Left ventricle myocardium inferior (tissue), 1 donor: ENCODE results near the gene MUC4. TPM values are rescaled to one million over a fixed set of nuclear protein-coding genes. Genes with fewer than 3 reads are reported as not detected.
A peak's percentile ranks its signal among the peaks of the same experiment; 100 is the strongest.
"Not testable (repeated sequence)": the region's sequence is repeated elsewhere in the genome, so short reads cannot be mapped to it uniquely, and the experiment has no call there.

Experiments
- DNase-seq: peaks from one replicate; pipeline ENCODE4 v3.0.0-alpha.2; 2020
- H3K27ac ChIP-seq: fragments of 200-600 bp; replicated peaks from 2 replicates; pipeline ENCODE4 v1.8.0; 2021
- H3K27me3 ChIP-seq: fragments of 200-600 bp; 2 replicates; pipeline ENCODE4 v1.8.0; 2021; ENCODE audit warnings: low read depth
- H3K36me3 ChIP-seq: fragments of 200-600 bp; 2 replicates; pipeline ENCODE4 v1.8.0; 2021
- H3K4me1 ChIP-seq: fragments of 200-600 bp; 2 replicates; pipeline ENCODE4 v1.8.0; 2021
- H3K4me3 ChIP-seq: fragments of 200-600 bp; 2 replicates; pipeline ENCODE4 v1.8.0; 2021; ENCODE audit warnings: mild to moderate bottlenecking, moderate library complexity
- H3K9me3 ChIP-seq: fragments of 200-600 bp; replicated peaks from 2 replicates; pipeline ENCODE4 v1.8.0; 2021
- CTCF ChIP-seq: fragments of 200-600 bp; IDR thresholded peaks from 2 replicates; pipeline ENCODE4 v1.8.0; 2021; ENCODE audit warnings: antibody characterized with exemption, mild to moderate bottlenecking, borderline replicate concordance
- intact Hi-C: fragments of 100-400 bp; cut with micrococcal nuclease; formaldehyde crosslinking; loops from one replicate; pipeline ENCODE4 v1.11.0; 2022
- total RNA-seq: library from RNA; stranded (reverse); fragmentation: NEBNext Ultra II Directional; extraction: Animal tissue kit (Norgen Biotek cat#: 25700); gene quantifications from one replicate; pipeline ENCODE4 v1.2.1, GENCODE V29; 2021
- donor health status: DM: no; HTN: yes; CAD: no; lungs with severe emphysema.

Gene MUC4
- total RNA-seq, 1 donor from 2014 or later = 0.11 TPM

DNA sequence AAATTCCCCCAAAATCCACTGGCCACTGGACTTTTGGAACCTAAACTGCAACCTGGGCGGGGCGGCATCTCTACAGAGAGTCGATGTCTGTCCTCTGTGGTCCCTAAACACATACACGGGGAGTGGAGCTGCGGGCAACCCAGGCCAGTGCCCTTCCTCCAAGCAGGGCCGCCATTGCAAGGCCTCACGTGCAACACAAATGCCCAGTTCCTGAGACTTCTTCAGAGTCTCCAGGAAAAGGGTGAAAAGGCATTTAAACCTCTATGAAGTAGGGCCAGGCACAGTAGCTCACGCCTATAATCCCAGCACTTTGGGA lies 4.9 kb downstream of the MUC4 start:
- Histone ChIP-seq H3K27ac (peak overlapping the region; percentile 9), H3K36me3 (no peaks in the 10 kb centered on the region), H3K27me3 (peaks cover 45% of the 10 kb centered on the region), H3K9me3 (no peaks in the 10 kb centered on the region), H3K4me1 (peaks cover 13% of the 10 kb centered on the region), H3K4me3 (no peak overlapping the region)
- intact Hi-C loops = no loop called here
- TF ChIP-seq CTCF = no peak
- DNase-seq = no peak

DNA sequence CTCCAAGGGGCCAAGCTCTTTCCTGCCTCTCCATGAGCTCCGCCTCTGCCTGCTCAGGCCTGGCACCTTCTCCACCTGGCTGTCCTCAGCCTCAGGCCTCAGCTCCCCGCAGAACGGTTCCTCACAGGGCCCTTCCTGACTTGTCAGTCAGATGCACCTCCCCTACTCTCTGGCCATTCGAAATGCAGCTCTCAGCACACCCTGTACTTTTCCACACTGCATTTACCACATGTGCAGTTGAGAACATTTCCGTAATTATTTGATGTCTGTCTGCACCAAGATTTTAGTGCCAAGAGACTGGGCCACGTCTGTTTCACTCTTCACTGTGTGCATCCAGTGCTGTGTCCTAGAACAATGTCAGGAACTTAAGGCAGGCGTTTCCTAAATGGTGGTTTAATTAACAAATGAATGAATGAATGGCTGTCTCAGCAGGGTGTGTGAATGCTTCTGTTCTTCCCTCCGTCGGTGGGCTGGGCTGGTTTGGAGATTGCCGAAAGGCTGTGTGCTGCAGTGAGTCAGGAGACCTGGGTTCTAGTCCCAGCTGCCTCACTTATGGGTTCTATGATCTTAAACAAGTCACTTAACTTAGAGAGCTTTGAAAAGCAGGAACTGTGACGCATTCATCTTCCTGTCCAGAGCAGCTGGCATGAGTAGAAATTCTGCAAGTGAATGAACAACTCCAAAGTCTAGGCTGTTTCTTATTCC lies 5.4 kb downstream of the MUC4 start:
- no peak for DNase-seq
- Histone ChIP-seq H3K27me3 (peaks cover 45% of the 10 kb centered on the region), H3K4me1 (peaks cover 13% of the 10 kb centered on the region), H3K27ac (peak overlapping the region; percentile 30), H3K36me3 (no peaks in the 10 kb centered on the region), H3K4me3 (no peak overlapping the region), H3K9me3 (no peaks in the 10 kb centered on the region)
- TF ChIP-seq CTCF = no peak
- intact Hi-C loops = no loop called here

GRCh38 chr3:195805588-195805987 lies 6.1 kb downstream of the MUC4 start:
- DNase-seq, H3K4me3 ChIP-seq, intact Hi-C loops, H3K9me3 ChIP-seq, H3K36me3 ChIP-seq: not testable (repeated sequence)
- peak overlapping the region; percentile 30 for H3K27ac ChIP-seq
- peaks cover 45% of the 10 kb centered on the region for H3K27me3 ChIP-seq
- peaks cover 13% of the 10 kb centered on the region for H3K4me1 ChIP-seq

DNA sequence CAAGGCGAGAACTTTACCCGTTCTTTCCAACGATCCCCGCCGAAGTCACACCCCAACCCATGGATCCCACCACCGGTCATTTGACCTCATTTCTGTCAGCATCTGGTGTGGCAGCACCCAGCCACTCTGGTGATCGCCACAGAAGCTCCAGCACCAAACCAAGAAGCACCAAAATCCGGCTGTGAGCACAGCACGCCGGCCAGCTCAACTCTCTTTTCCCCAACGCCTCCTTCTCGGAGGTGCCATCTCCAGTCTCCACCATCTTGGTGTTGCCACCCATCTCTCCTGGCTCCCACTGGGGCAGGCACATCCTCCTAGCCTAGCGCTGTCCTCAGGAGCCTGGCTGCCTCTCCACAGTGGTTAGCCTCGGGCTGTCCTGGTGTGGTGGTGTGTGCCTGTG lies 6.5 kb downstream of the MUC4 start:
- H3K27ac ChIP-seq = no peak overlapping the region
- peaks cover 13% of the 10 kb centered on the region for H3K4me1 ChIP-seq
- no peak for DNase-seq
- no peaks in the 10 kb centered on the region for H3K36me3 ChIP-seq
- H3K27me3 ChIP-seq = peaks cover 41% of the 10 kb centered on the region
- intact Hi-C loops = no loop called here
- no peaks in the 10 kb centered on the region for H3K9me3 ChIP-seq
- H3K4me3 ChIP-seq = no peak overlapping the region
- TF ChIP-seq CTCF = no peak

GRCh38 chr3:195803289-195803908 lies 8.3 kb downstream of the MUC4 start:
- peak overlapping the region; percentile 42 for H3K27ac ChIP-seq
- TF ChIP-seq CTCF = no peak

DNA sequence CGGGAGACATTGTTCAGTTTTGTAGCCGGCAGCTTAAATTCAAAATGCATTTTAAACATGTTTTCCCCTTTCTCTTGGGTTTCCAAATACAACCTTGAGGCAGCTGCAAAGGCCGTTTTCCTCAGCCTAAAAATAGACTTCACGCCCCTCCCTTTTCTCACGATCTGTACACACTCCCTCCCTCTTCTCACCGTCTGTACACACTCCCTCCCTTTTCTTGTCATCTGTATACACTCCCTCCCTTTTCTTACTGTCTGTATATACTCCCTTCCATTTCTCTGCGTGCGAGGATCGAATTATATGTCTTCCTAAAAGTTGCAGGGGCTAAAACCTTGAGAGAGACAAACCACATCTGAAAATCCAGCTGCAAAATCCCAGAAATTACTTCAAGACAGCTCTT lies 8.9 kb downstream of the MUC4 start:
- Histone ChIP-seq H3K27me3 (peaks cover 40% of the 10 kb centered on the region), H3K27ac (peak overlapping the region; percentile 42), H3K36me3 (no peaks in the 10 kb centered on the region), H3K4me3 (peak overlapping the region; percentile 44), H3K4me1 (peaks cover 13% of the 10 kb centered on the region), H3K9me3 (no peaks in the 10 kb centered on the region)
- intact Hi-C loops = no loop called here
- TF ChIP-seq CTCF = no peak
- no peak for DNase-seq

More at GRCh38 chr3:195803289-195803908, 8.3 kb downstream of the MUC4 start:
- intact Hi-C loops = no loop called here
- DNase-seq = no peak
- Histone ChIP-seq H3K36me3 (no peaks in the 10 kb centered on the region), H3K4me3 (peak overlapping the region; percentile 44), H3K4me1 (peaks cover 13% of the 10 kb centered on the region), H3K27me3 (peaks cover 34% of the 10 kb centered on the region), H3K9me3 (no peaks in the 10 kb centered on the region)
